HepG2 (cell line): Measurements from ENCODE around the gene FRMD8. TPM values are rescaled to one million over a fixed set of nuclear protein-coding genes. Genes with fewer than 3 reads are reported as not detected.
A peak's percentile ranks its signal among the peaks of the same experiment; 100 is the strongest.

Experiments used
- ATM ChIP-seq: fragments of 450-650 bp; IDR thresholded peaks from 2 replicates; pipeline ENCODE4 v1.7.1; 2017; ENCODE audit warnings: mild to moderate bottlenecking, borderline replicate concordance
- CEBPB ChIP-seq: IDR thresholded peaks from 2 replicates; pipeline ENCODE4 v1.6.1; 2011; ENCODE audit warnings: low read depth, low read length, improper control_type of control experiment, borderline replicate concordance
- CENPX ChIP-seq: sonication (generic); formaldehyde crosslinking; IDR thresholded peaks from 2 replicates; pipeline ENCODE4 v1.9.0; 2021; ENCODE audit warnings: mild to moderate bottlenecking, missing genetic modification reagents, moderate library complexity
- HMG20A ChIP-seq: IDR thresholded peaks from 2 replicates; pipeline ENCODE4 v1.6.1; 2016; ENCODE audit warnings: borderline replicate concordance
- ISL2 ChIP-seq: sonication (generic); formaldehyde crosslinking; IDR thresholded peaks from 2 replicates; pipeline ENCODE4 v1.5.0; 2020; ENCODE audit warnings: missing genetic modification reagents
- KDM5A ChIP-seq: fragments of 200-600 bp; sonication (generic); IDR thresholded peaks from 2 replicates; pipeline ENCODE4 v1.7.0; 2018; ENCODE audit warnings: antibody characterized with exemption, mild to moderate bottlenecking, low read length, borderline replicate concordance
- KMT2B ChIP-seq: IDR thresholded peaks from 2 replicates; pipeline ENCODE4 v1.6.1; 2016; ENCODE audit warnings: missing genetic modification reagents, missing compliant biosample characterization
- MEIS1 ChIP-seq: sonication (generic); formaldehyde crosslinking; IDR thresholded peaks from 2 replicates; pipeline ENCODE4 v1.9.0; 2021; ENCODE audit warnings: mild to moderate bottlenecking, missing genetic modification reagents, moderate library complexity, borderline replicate concordance
- MXD4 ChIP-seq: IDR thresholded peaks from 2 replicates; pipeline ENCODE4 v1.6.1; 2016; ENCODE audit warnings: mild to moderate bottlenecking, missing biosample characterization, missing genetic modification reagents
- POLR2AphosphoS5 ChIP-seq: IDR thresholded peaks from 2 replicates; pipeline ENCODE4 v1.6.1; 2012; ENCODE audit warnings: low read depth, low read length
- RBM39 ChIP-seq: fragments of 200-400 bp; formaldehyde crosslinking; IDR thresholded peaks from one replicate; pipeline ENCODE4 v1.6.1; 2018; ENCODE audit warnings: antibody characterized with exemption, mild to moderate bottlenecking, low read depth, low read length; ENCODE audit not compliant: poor library complexity, severe bottlenecking
- RCOR2 ChIP-seq: IDR thresholded peaks from 2 replicates; pipeline ENCODE4 v1.6.1; 2016; ENCODE audit warnings: missing biosample characterization, missing genetic modification reagents
- SIN3A ChIP-seq: IDR thresholded peaks from 2 replicates; pipeline ENCODE4 v1.6.1; 2011; ENCODE audit warnings: low read depth, mild to moderate bottlenecking, control low read depth, low read length, borderline replicate concordance
- SKI ChIP-seq: fragments of 450-650 bp; IDR thresholded peaks from one replicate; pipeline ENCODE4 v1.6.1; 2018; ENCODE audit warnings: mild to moderate bottlenecking; ENCODE audit not compliant: partially characterized antibody
- SMARCC2 ChIP-seq: fragments of 450-650 bp; IDR thresholded peaks from 2 replicates; pipeline ENCODE4 v1.6.1; 2017; ENCODE audit warnings: antibody characterized with exemption, mild to moderate bottlenecking
- SMARCE1 ChIP-seq: fragments of 450-650 bp; IDR thresholded peaks from 2 replicates; pipeline ENCODE4 v1.6.1; 2017; ENCODE audit warnings: borderline replicate concordance
- TEAD3 ChIP-seq: optimal IDR thresholded peaks from 2 replicates; pipeline ENCODE3; 2016; ENCODE audit warnings: borderline replicate concordance
- ZIK1 ChIP-seq: sonication (generic); formaldehyde crosslinking; IDR thresholded peaks from 2 replicates; pipeline ENCODE4 v1.5.0; 2020; ENCODE audit warnings: mild to moderate bottlenecking, low read depth, missing genetic modification reagents, borderline replicate concordance
- ZNF567 ChIP-seq: sonication (generic); formaldehyde crosslinking; IDR thresholded peaks from 2 replicates; pipeline ENCODE4 v1.8.1; 2023; ENCODE audit warnings: mild to moderate bottlenecking, missing genetic modification reagents, borderline replicate concordance
- ZNF761 ChIP-seq: sonication (generic); formaldehyde crosslinking; conservative IDR thresholded peaks from 2 replicates; pipeline ENCODE4 v1.4.0; 2020; ENCODE audit warnings: mild to moderate bottlenecking, missing genetic modification reagents
- polyA plus RNA-seq, 8 experiments: library from polyadenylated mRNA; depleted of rRNA in 3 of 8; stranded (reverse) in 7 of 8; unstranded in 1 of 8; fragments of >200 nt; fragmentation: Illumina TruSeq in 4 of 8; extraction: Trizol in 4 of 8; gene quantifications; 2 replicates each; pipeline versions ENCODE4 v1.2.1 to v1.2.3, GENCODE V29; 2011 to 2016; ENCODE audit warnings: low read depth in 4 of 8, missing spikeins in 1 of 8, mixed read lengths in 1 of 8; ENCODE audit not compliant: insufficient read depth in 1 of 8
- total RNA-seq, 5 experiments: library from RNA; depleted of rRNA; stranded (reverse); fragments of >200 nt; fragmentation: Illumina TruSeq; extraction: Trizol; gene quantifications; 2 replicates each; pipeline ENCODE4 v1.2.3, GENCODE V29; 2016; ENCODE audit warnings: low read depth in 1 of 5
- TF ChIP-seq, protein P1 (sequence below): sonication (generic); formaldehyde crosslinking; IDR thresholded peaks from 2 replicates; pipeline ENCODE4 v1.8.1; 2022; ENCODE audit warnings: mild to moderate bottlenecking, missing genetic modification reagents
- TF ChIP-seq, protein P2 (sequence below): sonication (generic); formaldehyde crosslinking; IDR thresholded peaks from 2 replicates; pipeline ENCODE4 v1.4.0; 2020; ENCODE audit warnings: missing genetic modification reagents
- TF ChIP-seq, protein P3 (sequence below): sonication (generic); formaldehyde crosslinking; IDR thresholded peaks from 2 replicates; pipeline ENCODE4 v1.4.0; 2020; ENCODE audit warnings: mild to moderate bottlenecking, missing genetic modification reagents
- TF ChIP-seq, protein P4 (sequence below): sonication (generic); formaldehyde crosslinking; IDR thresholded peaks from 2 replicates; pipeline ENCODE4 v1.5.1; 2020; ENCODE audit warnings: missing genetic modification reagents, mild to moderate bottlenecking, borderline replicate concordance

Gene FRMD8
- total and polyA plus RNA-seq, 2 of the 13 experiments (the other 11 are each of a cell fraction or from before 2014, with no cell fraction given), result 5.8 to 20.6 TPM

DNA sequence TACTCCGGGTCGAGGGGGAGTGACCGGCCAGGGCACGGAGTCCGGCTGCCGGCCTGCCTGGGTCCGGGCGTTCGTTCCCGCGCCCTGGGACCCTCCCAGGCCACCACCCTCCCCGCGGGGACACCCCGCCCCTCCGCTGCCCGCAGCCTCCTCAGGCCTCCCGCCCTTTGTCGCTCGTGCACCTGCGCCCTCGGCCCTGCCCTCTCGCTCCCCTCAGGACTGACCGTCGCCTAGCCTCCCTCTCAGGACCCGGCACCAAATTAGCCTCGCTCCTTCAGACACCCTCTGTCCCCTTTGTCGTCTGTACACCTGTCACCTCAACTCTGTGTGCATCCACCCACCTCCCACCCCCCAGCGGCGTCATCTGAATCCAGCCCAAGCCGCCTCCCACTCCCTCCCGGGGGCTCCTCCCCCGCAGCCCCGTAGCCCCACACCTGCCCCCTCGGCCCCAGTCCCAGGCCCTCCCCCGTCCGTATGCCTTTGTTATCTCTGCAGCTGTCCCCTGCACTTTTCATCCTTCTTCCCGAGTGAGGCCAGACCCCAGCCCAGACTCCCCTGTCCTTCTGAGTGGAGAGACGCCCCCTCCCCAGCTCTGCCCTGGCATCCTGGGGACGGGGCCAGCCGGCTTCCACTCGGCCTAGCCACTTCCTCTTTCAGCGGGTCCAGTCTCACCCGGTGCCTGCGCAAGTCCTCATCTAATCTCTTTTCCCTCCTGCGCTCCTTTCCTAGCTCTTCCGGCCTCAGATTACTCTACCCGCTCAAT is 31.2 kb upstream of the FRMD8 start (continued):
- TF ChIP-seq SMARCE1 (no peak), CEBPB (no peak), SKI (no peak), KMT2B (CRISPR knock-in tag) (no peak), KDM5A (0 out of 2 replicates have a peak, but pooled peaks have one; percentile 0), SIN3A (no peak), ZNF761 (CRISPR knock-in tag) (no peak), POLR2AphosphoS5 (no peak; the same call in 1 of the 2 replicates), MXD4 (CRISPR knock-in tag) (no peak), ATM (no peak), MEIS1 (no peak), SMARCC2 (no peak), ZIK1 (CRISPR knock-in tag) (no peak), HMG20A (no peak), CENPX (CRISPR knock-in tag) (no peak), ISL2 (CRISPR knock-in tag) (no peak), TEAD3 (peak; percentile 10), RCOR2 (CRISPR knock-in tag) (no peak), RBM39 (no peak), ZNF567 (CRISPR knock-in tag) (no peak)
- TF ChIP-seq, protein P1, sequence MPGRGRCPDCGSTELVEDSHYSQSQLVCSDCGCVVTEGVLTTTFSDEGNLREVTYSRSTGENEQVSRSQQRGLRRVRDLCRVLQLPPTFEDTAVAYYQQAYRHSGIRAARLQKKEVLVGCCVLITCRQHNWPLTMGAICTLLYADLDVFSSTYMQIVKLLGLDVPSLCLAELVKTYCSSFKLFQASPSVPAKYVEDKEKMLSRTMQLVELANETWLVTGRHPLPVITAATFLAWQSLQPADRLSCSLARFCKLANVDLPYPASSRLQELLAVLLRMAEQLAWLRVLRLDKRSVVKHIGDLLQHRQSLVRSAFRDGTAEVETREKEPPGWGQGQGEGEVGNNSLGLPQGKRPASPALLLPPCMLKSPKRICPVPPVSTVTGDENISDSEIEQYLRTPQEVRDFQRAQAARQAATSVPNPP, result no peak
- TF ChIP-seq, protein P2, sequence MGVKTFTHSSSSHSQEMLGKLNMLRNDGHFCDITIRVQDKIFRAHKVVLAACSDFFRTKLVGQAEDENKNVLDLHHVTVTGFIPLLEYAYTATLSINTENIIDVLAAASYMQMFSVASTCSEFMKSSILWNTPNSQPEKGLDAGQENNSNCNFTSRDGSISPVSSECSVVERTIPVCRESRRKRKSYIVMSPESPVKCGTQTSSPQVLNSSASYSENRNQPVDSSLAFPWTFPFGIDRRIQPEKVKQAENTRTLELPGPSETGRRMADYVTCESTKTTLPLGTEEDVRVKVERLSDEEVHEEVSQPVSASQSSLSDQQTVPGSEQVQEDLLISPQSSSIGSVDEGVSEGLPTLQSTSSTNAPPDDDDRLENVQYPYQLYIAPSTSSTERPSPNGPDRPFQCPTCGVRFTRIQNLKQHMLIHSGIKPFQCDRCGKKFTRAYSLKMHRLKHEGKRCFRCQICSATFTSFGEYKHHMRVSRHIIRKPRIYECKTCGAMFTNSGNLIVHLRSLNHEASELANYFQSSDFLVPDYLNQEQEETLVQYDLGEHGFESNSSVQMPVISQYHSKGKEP (CRISPR knock-in tag), result no peak
- TF ChIP-seq, protein P3, sequence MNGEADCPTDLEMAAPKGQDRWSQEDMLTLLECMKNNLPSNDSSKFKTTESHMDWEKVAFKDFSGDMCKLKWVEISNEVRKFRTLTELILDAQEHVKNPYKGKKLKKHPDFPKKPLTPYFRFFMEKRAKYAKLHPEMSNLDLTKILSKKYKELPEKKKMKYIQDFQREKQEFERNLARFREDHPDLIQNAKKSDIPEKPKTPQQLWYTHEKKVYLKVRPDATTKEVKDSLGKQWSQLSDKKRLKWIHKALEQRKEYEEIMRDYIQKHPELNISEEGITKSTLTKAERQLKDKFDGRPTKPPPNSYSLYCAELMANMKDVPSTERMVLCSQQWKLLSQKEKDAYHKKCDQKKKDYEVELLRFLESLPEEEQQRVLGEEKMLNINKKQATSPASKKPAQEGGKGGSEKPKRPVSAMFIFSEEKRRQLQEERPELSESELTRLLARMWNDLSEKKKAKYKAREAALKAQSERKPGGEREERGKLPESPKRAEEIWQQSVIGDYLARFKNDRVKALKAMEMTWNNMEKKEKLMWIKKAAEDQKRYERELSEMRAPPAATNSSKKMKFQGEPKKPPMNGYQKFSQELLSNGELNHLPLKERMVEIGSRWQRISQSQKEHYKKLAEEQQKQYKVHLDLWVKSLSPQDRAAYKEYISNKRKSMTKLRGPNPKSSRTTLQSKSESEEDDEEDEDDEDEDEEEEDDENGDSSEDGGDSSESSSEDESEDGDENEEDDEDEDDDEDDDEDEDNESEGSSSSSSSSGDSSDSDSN, result no peak; the same call in 1 of the 2 replicates
- TF ChIP-seq, protein P4, sequence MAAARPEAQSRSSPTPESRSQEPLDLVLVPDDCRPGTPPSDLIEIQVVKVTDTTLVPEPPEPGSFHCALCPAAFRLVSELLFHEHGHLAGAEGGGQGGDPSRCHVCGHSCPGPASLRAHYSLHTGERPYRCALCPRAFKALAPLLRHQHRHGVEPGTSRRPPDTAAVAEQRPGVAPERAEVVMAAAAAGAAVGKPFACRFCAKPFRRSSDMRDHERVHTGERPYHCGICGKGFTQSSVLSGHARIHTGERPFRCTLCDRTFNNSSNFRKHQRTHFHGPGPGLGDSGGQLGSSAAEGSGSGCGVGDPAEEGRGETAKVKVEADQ, result no peak
